Activated naive CD4-positive, alpha-beta T cell treated with anti-CD3 and anti-CD28 coated beads for 36 hours (primary cell): ENCODE results near the gene GABRG3. TPM values are rescaled to one million over a fixed set of nuclear protein-coding genes. Genes with fewer than 3 reads are reported as not detected.

Experiments
- CTCF ChIA-PET: fragments of 350-600 bp; sonication (Branson Sonifier 250); formaldehyde crosslinking; loops from one replicate; lab custom pipeline; 2021; ENCODE audit warnings: antibody characterized with exemption; lab: Charles Lee
- DNase-seq: peaks from one replicate; pipeline ENCODE4 v3.0.0-alpha.2; 2020
- H3K27ac Mint-ChIP-seq: one replicate; pipeline ENCODE4 v1.8.0; 2021; ENCODE audit warnings: mild to moderate bottlenecking, mixed read lengths
- H3K27me3 Mint-ChIP-seq: one replicate; pipeline ENCODE4 v1.8.0; 2021; ENCODE audit warnings: low read depth, mixed read lengths
- H3K36me3 Mint-ChIP-seq: one replicate; pipeline ENCODE4 v1.8.0; 2021; ENCODE audit warnings: low read depth, mixed read lengths
- H3K4me1 Mint-ChIP-seq: one replicate; pipeline ENCODE4 v1.8.0; 2021; ENCODE audit warnings: low read depth, mixed read lengths
- H3K4me3 Mint-ChIP-seq: one replicate; pipeline ENCODE4 v1.8.0; 2021; ENCODE audit warnings: mild to moderate bottlenecking, moderate library complexity, mixed read lengths
- H3K9me3 Mint-ChIP-seq: one replicate; pipeline ENCODE4 v1.8.0; 2021; ENCODE audit warnings: mixed read lengths
- intact Hi-C: fragments of 100-400 bp; cut with micrococcal nuclease; formaldehyde crosslinking; loops from one replicate; pipeline ENCODE4 v1.15.1; 2023
- total RNA-seq, 2 experiments: library from RNA; stranded (reverse); gene quantifications; one replicate each; pipeline ENCODE4 v1.2.3, GENCODE V29; 2021

GABRG3 gene
- total RNA-seq, 2 experiments from 2014 or later, result not detected

DNA sequence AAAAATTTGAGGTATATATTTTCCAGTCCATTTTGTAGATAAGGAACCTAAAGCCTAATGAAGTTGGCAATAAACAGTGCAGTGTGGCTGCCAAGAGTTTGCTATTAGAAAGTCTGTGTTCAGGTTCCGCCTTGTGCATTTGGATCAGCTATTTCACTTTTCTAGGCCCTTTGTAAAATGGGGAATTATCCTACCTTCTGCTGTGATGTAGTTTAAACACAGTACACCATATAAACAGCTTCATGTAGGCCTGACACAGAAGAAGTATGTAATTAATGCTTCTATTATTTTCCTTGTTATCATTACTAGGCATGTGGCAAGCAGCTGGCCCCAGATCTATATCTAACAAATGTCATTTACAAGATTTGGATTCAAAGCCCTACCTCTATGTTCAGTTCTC lies 456.3 kb downstream of the GABRG3 start:
- Mint-ChIP-seq H3K4me1 (no peaks in the 10 kb centered on the region), H3K4me3 (no peak overlapping the region), H3K27ac (no peak overlapping the region), H3K27me3 (no peaks in the 10 kb centered on the region), H3K36me3 (no peaks in the 10 kb centered on the region), H3K9me3 (peaks cover 6% of the 10 kb centered on the region)
- intact Hi-C loops, result no loop called here
- CTCF ChIA-PET, result no interaction called here
- no peak for DNase-seq

DNA sequence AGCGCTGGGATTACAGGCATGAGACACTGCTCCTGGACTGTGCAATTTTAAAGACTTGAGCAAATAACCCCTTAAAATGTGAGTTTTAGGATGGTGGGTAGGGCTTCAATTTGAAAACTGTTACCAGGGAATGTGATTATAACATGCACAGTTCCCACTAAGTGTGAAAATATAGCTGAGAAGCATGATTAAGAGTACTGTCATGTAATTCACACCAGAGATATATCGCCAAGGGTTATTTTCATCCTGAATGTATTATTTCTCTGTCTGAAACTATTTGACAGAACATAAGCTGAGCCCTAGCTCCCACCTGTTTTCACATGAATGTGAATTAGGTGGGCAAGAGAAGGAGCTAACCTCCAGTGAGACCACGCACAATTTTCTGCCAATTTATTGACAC lies 457.2 kb downstream of the GABRG3 start:
- H3K4me1 Mint-ChIP-seq, result no peaks in the 10 kb centered on the region
- H3K9me3 Mint-ChIP-seq, result peaks cover 11% of the 10 kb centered on the region
- intact Hi-C loops, result no loop called here
- no peak for DNase-seq
- peaks cover 2% of the 10 kb centered on the region for H3K27me3 Mint-ChIP-seq
- no peaks in the 10 kb centered on the region for H3K36me3 Mint-ChIP-seq
- no peak overlapping the region for H3K4me3 Mint-ChIP-seq
- no peak overlapping the region for H3K27ac Mint-ChIP-seq
- CTCF ChIA-PET, result no interaction called here

DNA sequence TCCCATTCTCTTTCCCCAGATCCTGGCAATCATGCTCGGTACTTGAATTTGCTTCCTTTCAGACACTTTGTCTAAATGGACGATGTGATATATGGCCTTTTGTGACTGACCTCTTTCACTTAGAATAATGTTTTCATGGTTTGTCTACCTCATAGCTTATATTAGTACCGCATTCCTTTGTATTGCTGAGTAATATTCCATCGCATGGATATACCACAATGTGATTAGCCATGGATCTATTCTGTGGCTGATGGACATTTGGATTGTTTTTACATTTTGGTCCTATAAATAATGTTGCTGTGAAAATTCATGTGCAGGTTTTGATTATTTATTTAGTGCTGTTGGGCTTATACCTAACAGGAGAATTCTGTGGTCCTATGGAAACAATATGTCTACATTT lies 458.6 kb downstream of the GABRG3 start:
- intact Hi-C loops, result no loop called here
- Mint-ChIP-seq H3K4me3 (no peak overlapping the region), H3K27ac (no peak overlapping the region), H3K36me3 (no peaks in the 10 kb centered on the region), H3K27me3 (peaks cover 2% of the 10 kb centered on the region), H3K4me1 (no peaks in the 10 kb centered on the region), H3K9me3 (peaks cover 11% of the 10 kb centered on the region)
- CTCF ChIA-PET, result no interaction called here
- DNase-seq, result no peak

DNA sequence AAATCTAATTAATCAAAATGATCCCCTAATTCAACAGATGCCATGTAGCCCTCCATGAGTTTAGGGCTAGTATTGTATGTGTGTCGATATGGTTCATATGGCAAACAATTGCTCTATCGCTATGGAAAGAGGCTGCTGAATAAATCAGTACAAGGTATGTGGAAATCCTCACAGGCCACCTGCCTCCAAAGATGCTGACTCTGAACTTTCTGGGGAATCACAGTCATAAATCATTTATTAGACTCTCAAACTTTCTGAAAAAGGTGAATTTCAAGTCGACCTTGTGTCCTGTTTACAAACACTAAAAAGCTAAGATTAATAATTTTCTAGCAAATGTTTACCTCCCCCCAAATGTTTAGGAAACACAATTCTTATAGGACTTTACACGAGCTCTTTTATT lies 462.6 kb downstream of the GABRG3 start:
- CTCF ChIA-PET, result no interaction called here
- Mint-ChIP-seq H3K36me3 (peaks cover 1% of the 10 kb centered on the region), H3K4me3 (no peak overlapping the region), H3K27me3 (peaks cover 2% of the 10 kb centered on the region), H3K4me1 (no peaks in the 10 kb centered on the region), H3K9me3 (peaks cover 19% of the 10 kb centered on the region), H3K27ac (no peak overlapping the region)
- DNase-seq, result no peak
- intact Hi-C loops, result no loop called here

DNA sequence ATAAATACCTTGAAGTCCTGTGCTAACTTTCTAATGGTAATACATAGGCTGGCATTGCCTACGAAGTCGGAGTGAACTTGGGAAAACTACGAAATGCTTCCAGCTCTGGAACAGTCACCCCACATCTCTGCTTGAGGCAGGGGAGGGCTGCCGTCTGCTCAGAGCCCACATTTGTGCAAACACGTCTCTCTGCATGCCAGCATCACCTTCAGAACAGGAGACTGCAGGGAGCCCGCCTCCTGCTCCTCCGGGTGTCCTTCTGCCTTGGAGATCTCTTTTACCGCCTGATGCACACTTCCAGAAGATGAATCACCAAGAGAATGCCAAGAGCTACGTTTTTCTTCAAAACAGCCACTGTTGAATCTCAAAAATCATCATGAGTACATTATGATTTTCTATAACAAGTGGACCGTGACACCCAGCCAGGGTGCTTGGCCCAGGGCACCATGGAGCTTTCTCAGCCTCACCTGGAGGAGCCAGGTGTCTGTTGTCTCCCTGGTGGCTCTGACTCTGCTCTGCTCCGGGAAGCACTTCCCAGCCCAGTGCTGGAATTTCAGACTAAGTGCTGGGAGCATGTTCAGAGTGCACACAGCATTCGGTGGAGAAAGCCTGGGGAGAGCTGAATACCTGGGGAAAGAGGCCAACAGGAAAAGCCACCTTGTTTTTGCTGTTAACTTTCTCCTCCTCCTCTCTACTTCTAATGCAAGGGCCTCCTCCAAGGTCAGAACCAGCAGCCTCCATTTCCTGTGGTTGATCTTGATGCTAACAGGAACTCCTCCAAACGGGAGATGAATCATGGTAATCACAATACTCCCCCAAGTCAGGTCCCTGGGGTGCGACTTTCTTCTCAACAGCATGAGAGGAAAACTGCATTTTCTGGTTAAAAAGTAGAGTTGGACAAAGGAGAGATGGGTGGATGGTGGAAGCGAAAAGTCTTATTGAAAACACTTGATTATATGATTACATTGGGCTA lies 467.7 kb downstream of the GABRG3 start:
- H3K27me3 Mint-ChIP-seq, result no peaks in the 10 kb centered on the region
- H3K36me3 Mint-ChIP-seq, result peaks cover 1% of the 10 kb centered on the region
- DNase-seq, result no peak
- intact Hi-C loops, result no loop called here
- CTCF ChIA-PET, result no interaction called here
- H3K4me1 Mint-ChIP-seq, result no peaks in the 10 kb centered on the region
- H3K4me3 Mint-ChIP-seq, result no peak overlapping the region
- peaks cover 19% of the 10 kb centered on the region for H3K9me3 Mint-ChIP-seq
- H3K27ac Mint-ChIP-seq, result no peak overlapping the region

DNA sequence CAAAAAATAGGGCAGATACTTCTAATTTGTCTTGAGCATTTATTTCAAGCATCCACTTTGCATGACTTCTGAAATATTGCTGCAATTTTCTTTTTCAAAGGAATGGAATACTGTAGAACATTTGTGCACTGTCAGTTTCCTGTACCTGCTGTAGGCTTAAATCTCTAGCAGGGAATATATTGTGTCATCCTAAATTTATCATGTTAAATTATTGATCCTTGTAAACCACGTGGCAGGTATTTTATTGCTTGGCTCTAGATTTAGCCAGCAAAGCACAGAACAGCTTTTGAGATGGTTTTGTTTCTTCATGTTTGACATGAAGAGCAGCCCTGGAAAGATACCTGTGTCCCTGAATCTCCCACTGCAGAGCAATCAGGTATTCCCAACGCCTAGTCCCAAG lies 470.1 kb downstream of the GABRG3 start:
- Mint-ChIP-seq H3K4me1 (no peaks in the 10 kb centered on the region), H3K27ac (no peak overlapping the region), H3K4me3 (no peak overlapping the region), H3K27me3 (no peaks in the 10 kb centered on the region), H3K36me3 (peaks cover 1% of the 10 kb centered on the region), H3K9me3 (peaks cover 14% of the 10 kb centered on the region)
- intact Hi-C loops, result no loop called here
- DNase-seq, result no peak
- CTCF ChIA-PET, result no interaction called here

DNA sequence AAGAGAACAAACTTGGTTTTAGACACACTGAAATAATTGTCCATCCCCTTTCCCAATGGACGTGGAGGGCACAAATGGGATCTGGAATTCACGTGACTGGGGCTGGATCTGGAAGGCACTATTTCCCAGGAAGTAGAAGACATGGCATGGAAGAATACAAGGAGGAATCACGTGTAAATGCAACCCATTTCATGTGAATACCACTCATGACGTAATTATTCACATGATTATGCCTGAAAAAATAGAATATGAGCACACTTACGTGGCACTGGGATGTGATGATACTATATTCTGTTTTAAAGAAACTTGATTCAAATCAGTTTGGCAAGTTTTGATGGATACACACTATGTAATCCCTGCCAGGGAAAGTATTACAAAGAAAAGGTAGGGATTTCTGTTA lies 477.3 kb downstream of the GABRG3 start:
- H3K4me3 Mint-ChIP-seq, result no peak overlapping the region
- H3K4me1 Mint-ChIP-seq, result no peaks in the 10 kb centered on the region
- H3K27me3 Mint-ChIP-seq, result peaks cover 3% of the 10 kb centered on the region
- no peaks in the 10 kb centered on the region for H3K36me3 Mint-ChIP-seq
- peaks cover 9% of the 10 kb centered on the region for H3K9me3 Mint-ChIP-seq
- intact Hi-C loops, result no loop called here
- no peak overlapping the region for H3K27ac Mint-ChIP-seq
- no peak for DNase-seq
- CTCF ChIA-PET, result no interaction called here

DNA sequence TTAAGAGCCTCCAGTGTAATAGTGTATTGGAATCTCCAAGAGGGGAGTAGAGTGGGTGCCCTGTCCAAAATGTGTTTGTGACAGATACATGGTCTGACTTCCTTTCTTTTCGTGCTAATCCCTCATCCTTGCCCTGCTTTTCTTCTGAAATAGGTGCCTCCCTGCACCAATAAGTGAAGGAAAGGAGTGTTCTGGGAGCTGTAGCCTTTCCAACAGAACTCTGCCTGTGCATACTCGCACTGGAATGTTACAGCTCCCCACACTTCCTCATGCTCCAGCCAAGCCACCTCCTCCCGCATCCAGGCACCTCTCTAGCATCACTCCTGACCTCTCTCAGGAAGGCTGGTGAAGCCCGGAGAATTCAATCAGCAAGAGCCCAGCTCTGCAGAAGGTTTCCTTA lies 478.0 kb downstream of the GABRG3 start:
- Mint-ChIP-seq H3K27me3 (peaks cover 3% of the 10 kb centered on the region), H3K9me3 (peaks cover 9% of the 10 kb centered on the region), H3K4me1 (no peaks in the 10 kb centered on the region), H3K36me3 (no peaks in the 10 kb centered on the region), H3K27ac (no peak overlapping the region), H3K4me3 (no peak overlapping the region)
- DNase-seq, result no peak
- intact Hi-C loops, result no loop called here
- CTCF ChIA-PET, result no interaction called here

DNA sequence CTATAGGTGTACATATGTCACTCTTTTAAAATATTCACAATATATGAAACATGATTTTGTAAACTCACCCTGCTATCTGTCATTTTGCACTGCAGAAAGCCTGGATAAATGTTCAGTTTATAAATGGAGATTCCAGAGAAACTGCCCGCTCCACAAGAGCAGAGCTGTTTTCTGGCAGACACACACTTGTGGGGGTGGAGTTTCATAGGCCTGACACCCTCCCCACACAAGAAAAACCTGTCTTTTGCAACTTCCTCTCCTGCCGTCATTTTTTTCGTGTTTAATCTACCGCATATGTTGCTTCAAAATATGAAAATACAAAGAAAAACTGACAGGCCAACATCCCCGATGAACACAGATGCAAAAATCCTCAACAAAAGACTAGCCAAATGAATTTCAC lies 479.0 kb downstream of the GABRG3 start:
- Mint-ChIP-seq H3K9me3 (peaks cover 9% of the 10 kb centered on the region), H3K4me1 (no peaks in the 10 kb centered on the region), H3K27me3 (peaks cover 3% of the 10 kb centered on the region), H3K27ac (no peak overlapping the region), H3K36me3 (no peaks in the 10 kb centered on the region), H3K4me3 (no peak overlapping the region)
- no peak for DNase-seq
- CTCF ChIA-PET, result no interaction called here
- intact Hi-C loops, result no loop called here

DNA sequence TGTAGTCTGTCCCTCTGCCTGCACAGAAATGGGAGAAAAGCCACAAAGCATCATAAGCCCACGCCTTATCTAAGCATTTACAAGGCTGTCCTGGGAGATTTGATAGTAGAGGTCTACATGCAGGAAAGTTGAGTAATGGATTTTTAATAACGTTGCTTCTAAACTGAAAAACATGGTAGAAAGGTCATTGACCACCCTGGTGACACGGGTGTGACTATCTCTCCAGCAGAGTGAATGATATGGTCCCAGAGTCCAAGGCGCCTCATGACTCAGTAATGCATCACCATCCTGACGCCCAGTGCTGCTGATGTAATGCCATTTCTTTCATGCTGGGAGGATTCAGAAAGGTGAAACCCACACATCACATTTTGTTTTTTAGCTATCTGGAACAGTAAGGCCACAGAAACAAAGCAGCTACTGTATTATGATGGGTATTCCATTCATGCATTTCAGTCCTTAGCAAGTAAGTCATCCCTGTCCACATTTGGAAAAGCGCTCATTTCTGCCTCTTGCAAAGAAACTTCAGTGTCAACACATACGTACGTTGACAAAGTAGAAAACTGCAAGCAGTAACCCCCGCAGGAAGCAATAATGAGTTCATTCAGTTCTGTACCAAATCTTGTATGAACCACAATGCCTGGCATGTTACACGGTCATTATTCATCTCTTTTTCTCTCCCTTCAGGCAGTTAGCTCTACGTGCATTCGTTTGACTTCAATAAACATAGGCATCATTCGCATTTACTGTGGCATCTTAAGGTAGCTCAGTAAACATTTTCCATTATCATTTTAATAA lies 483.5 kb downstream of the GABRG3 start:
- no peaks in the 10 kb centered on the region for H3K36me3 Mint-ChIP-seq
- CTCF ChIA-PET, result no interaction called here
- no peaks in the 10 kb centered on the region for H3K4me1 Mint-ChIP-seq
- H3K9me3 Mint-ChIP-seq, result no peaks in the 10 kb centered on the region
- no peak for DNase-seq
- intact Hi-C loops, result no loop called here
- no peak overlapping the region for H3K27ac Mint-ChIP-seq
- H3K27me3 Mint-ChIP-seq, result peaks cover 3% of the 10 kb centered on the region
- H3K4me3 Mint-ChIP-seq, result no peak overlapping the region

DNA sequence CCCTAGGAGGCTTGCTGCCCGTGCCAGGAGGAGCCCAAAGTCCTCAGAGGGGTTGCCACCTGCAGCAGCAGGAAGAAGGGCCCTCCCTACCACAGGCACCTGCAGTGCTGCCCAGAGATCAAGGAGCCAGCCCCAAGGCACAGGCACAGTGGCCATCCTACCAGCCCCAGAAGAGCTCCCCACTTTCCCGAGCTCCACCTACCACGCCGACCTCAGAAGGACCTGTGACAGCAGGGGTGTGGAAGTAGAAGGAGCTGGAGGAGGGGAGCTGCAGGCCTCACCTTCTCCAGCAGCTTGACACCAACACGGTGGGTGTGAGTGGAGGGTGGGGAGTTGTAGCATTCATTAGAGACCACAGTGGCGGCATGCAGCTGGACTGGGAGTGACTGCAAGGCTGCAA lies 485.8 kb downstream of the GABRG3 start:
- no peak overlapping the region for H3K4me3 Mint-ChIP-seq
- H3K4me1 Mint-ChIP-seq, result no peaks in the 10 kb centered on the region
- H3K27ac Mint-ChIP-seq, result no peak overlapping the region
- H3K9me3 Mint-ChIP-seq, result no peaks in the 10 kb centered on the region
- intact Hi-C loops, result no loop called here
- CTCF ChIA-PET, result no interaction called here
- DNase-seq, result no peak
- no peaks in the 10 kb centered on the region for H3K27me3 Mint-ChIP-seq
- H3K36me3 Mint-ChIP-seq, result no peaks in the 10 kb centered on the region

DNA sequence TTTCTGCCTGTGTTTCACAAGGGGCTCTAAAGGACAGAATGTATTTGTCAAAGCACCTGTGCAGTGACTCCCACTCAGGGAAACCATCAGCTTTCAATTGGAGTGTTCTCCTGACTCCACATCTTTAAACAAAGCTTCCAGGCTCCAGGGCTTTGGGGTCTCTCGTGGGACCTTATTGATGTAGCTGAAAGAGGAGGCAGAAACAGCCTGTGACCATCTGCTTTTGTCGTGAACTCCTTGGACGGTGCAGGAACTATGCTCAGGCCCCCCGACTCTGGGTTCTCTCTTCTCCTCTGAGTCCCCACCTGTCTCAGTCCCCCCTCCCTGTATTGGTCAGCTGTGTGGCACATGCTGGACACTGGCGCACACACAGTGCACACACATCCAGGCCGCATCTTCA lies 486.8 kb downstream of the GABRG3 start:
- no peaks in the 10 kb centered on the region for H3K9me3 Mint-ChIP-seq
- intact Hi-C loops, result no loop called here

More for the DNA sequence above, 486.8 kb downstream of the GABRG3 start:
- no peaks in the 10 kb centered on the region for H3K4me1 Mint-ChIP-seq
- H3K27me3 Mint-ChIP-seq, result no peaks in the 10 kb centered on the region
- H3K27ac Mint-ChIP-seq, result no peak overlapping the region
- H3K36me3 Mint-ChIP-seq, result no peaks in the 10 kb centered on the region
- H3K4me3 Mint-ChIP-seq, result no peak overlapping the region
- CTCF ChIA-PET, result no interaction called here
- no peak for DNase-seq
